GM18870 (cell line): ENCODE data around the gene PID1.

Source experiments
- ATAC-seq: cut with Tn5 transposase; IDR thresholded peaks from one replicate; pipeline ENCODE4 v1.9.1; 2021; ENCODE audit warnings: moderate library complexity; ENCODE audit not compliant: unreplicated experiment

PID1 gene

DNA sequence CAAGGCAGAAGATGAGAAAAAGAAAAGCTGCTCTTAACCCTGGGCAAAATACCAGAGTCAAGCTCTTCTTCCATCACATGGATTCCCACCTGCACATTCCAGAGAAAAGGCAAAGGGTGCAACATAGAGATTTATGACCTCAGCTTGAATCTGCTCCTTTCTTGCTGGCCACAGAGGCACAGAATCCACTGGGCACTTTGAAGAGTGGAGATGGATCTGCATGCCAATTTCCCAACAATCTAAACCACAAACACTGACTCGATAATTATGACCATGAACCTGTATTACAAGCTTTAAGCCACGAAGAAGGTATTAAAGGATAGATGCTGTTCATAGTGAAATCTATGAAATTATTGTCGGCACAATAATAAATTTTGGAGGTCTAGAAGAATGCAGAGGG is 237.3 kb downstream of the PID1 start:
- no peak for ATAC-seq

DNA sequence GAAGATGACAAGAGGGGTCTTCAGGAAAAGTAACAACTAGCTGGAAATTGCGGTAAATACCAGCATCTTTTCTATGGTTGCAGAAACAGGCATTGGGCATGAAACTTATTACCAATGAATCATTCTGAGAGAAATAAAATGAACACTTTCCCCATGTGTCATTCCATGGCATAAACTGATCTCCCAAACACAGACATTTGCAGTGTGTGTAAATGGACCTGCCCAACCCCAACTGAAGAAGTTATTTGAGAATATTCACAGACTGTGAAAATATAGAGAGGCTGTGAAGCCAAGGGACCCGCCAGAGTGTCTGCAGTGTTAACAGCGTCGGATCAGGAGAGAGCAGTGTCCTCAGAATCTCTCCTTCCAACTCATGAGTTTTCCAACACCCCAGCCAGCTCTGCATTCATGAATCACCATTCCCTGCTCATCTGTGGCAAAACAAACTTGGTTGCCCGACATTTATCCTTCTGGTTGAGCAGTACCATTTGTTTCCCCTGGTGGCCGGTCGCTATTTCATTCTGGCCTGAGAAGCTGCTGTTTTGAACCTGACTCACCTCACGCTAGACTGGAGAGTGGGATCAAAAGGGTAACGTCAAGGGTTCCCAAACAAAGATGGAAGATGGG is 238.4 kb downstream of the PID1 start:
- no peak for ATAC-seq

DNA sequence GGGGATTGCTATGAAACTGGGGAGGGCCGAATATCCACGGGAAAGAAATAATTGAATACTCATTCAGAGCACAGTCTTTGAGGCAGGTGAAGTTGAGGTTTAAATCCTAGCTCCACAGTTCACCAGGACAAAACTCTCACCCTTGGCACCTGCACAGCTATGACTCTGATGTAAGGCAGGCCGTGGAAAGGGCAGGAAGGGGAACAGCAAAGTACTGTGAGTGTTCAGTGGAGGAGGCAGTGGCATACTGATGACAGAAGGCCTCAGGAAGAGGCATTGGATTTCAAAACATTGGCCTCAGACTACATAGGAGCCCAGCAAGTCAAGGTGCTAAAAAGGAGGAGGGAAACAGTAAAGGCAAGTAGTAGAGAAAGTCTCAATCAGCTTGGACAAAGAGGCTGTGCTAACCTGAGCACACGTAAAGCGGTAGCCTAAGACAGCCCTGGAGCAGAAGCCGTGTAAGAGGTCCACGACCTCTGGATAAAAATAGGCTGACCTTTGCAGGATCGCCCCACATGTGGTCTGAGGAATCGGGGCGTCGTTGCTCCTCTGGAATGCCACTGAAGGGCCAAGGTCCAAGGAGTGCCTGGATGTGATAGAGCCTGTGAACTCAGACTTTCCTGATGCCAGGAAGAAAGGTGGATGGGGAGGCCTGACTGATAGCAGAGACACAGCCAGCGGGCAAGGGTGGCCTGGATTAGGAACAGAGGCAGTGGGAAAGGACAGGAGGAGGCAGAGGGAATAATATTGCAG is 243.6 kb downstream of the PID1 start:
- ATAC-seq, result no peak

- no peak for ATAC-seq
Observed at GRCh38 chr2:229025653-229026052, 245.4 kb downstream of the PID1 start.

GRCh38 chr2:229022652-229023051 is 248.4 kb downstream of the PID1 start:
- no peak for ATAC-seq

DNA sequence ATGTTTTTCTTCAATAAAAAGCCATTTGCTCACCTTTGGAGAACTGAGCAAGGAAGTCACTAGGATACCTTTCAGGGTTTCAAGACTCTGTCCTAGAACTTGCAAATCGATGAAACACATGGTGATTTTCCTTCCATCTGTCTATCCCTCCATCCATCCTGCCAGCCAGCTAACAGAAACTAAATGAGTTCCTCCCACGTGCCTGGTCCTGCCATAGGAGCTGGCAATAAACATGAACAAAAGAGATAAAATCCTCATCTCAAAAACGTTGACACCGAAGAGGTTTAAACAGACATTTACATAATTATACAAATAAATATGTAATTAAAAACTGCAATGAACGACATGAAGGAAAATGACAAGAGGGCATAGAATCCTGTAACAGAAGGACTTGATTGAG is 249.0 kb downstream of the PID1 start:
- ATAC-seq, result no peak

DNA sequence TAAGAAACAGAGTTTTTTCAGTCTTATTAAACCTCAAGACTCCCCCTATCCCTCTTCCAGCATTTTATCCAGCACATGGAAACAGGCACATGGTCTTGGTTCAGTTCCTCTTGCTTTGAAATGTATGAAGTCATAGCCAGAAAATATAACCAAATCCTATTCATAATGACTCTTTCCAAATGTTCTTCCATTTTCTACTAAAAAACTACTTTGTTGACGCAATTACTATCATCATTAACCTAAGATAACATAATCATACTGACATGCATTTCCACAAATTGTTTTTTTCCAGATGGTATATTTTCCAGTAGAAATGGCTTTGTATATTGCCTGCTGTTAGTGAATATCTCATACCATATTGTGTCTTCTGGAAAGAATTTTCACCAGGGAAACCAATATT is 261.3 kb downstream of the PID1 start:
- ATAC-seq, result no peak

DNA sequence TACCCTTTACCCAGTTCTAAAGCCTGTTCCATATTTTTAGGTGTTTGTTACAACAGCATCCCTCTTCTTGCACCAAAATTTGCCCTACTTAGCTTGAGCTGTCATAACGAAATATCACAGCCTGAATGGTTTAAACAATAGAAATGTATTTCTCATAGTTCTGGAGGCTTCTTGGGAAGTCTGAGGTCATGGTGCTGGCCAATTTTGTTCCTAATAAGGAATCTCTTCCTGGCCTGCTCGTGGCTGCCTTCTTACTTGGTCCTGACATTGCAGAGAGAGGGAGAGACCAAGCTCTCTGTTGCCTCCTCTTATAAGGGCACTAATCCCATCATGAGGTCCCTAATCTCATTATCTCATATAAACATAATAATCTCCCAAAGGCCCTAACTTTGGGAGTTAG is 267.8 kb downstream of the PID1 start:
- no peak for ATAC-seq

DNA sequence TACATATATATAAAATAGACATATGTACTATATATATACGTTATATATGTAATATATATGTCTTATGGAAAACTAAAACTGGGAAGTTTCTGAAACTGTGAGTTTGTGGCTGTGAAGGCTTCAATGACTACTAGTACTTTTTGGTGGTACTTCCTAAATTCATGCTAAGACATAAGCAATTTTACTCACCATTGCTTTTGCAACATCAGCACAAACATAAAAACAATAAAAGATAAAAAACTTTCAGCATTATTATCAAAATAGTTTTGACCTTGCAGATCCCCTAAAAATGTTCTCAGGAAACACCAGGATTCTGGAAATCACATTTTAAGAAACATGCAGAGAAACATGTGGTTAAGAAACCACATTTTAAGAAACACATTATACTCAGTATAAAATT is 269.9 kb downstream of the PID1 start:
- no peak for ATAC-seq

- ATAC-seq, result no peak
Observed at GRCh38 chr2:228999326-228999725, 271.8 kb downstream of the PID1 start.

DNA sequence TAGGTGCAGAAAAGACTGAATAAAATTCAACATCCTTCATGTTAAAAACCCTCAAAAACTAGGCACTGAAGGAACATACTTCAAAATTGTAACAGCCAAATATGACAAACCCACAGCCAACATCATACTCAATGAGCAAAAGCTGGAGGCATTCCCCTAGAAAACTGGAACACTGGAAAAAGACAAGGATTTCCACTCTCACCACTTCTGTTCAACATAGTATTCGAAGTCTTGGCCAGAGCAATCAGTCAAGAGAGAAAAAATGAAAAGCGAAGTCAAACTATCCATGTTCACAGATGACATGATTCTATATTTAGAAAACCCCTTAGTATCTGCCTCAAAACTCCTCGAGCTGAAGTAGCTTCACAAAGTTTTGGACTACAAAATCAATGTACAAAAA is 282.3 kb downstream of the PID1 start:
- no peak for ATAC-seq

- no peak for ATAC-seq
Observed at GRCh38 chr2:228987441-228988155, 283.5 kb downstream of the PID1 start.

DNA sequence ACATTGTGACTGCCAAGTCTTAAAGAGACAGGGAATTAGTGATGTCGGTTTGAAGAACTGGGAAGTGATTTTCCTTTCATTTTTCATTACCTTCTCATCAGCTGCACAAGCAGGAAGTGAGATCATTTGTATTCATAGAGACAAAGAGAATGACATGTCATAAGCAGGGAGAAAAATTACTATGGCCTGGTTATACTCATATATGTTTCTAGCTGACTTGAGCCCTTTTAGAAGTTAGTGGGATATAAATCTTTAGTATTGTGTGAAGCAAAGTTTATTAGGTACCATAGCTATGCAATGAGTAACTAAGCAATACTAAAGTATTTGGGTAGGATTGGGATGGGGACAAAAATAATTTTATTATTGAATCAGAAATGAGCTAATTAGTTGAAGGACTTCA is 284.1 kb downstream of the PID1 start:
- ATAC-seq, result no peak

- no peak for ATAC-seq
Observed at GRCh38 chr2:228983700-228984099, 287.4 kb downstream of the PID1 start.

DNA sequence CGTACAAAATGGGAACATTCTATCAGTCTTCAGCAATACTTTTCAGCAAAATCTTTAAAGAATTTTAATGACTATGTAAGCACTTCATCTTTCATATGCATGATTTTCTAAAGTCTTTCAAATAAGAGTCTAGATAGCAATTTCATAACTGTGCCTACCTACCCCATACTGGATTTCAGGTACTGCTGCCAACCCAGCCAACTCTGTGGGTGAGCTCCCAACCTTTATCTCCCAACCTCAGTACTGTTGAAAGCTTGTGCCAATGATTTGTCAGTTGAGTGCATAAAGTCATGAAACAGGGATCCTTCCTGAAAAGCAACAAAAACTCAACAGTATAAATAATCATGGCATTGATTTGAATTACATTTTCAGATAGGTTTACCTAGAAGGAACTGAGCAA is 296.9 kb downstream of the PID1 start:
- no peak for ATAC-seq
